ENCODE results near the gene RAPH1.

- TF ChIP-seq EZH2 (IDR thresholded peaks at IDR 0.05; ENCODE audit: insufficient read depth, poor library complexity, severe bottlenecking) (no peak), EZH2phosphoT487 (IDR thresholded peaks at IDR 0.05; ENCODE audit: insufficient read depth, low read depth) (no peak)
These were observed 136.1 kb downstream of the RAPH1 start for GRCh38 chr2:203399031-203399430.

All from GM23248 (cell line).